T-cell (primary cell): ENCODE data around the gene EXOC6. TPM values are rescaled to one million over a fixed set of nuclear protein-coding genes. Genes with fewer than 3 reads are reported as not detected.

Source experiments
- ATAC-seq, 4 experiments: fragments of 200-7000 bp in 3 of 4; fragments of 150-1000 bp in 1 of 4; cut with Tn5 transposase; replicated peaks in 1 of 4; 1 replicate in 3 of 4; 2 replicates in 1 of 4; pipeline ENCODE4 v1.10.0; 2021; ENCODE audit warnings: moderate library complexity in 3 of 4, mild to moderate bottlenecking in 2 of 4, moderate number of reproducible peaks in 1 of 4
- CTCF ChIA-PET, 2 donors: fragments of 300-600 bp; sonication (Branson Sonifier 250); formaldehyde crosslinking; loops; one replicate each; lab custom pipeline; 2022; ENCODE audit warnings: antibody characterized with exemption in 2 of 2; lab: Charles Lee
- POLR2A ChIA-PET, 2 donors: fragments of 300-600 bp; sonication (Branson Sonifier 250); formaldehyde crosslinking; loops; one replicate each; lab custom pipeline; 2022; ENCODE audit warnings: antibody characterized with exemption in 2 of 2; lab: Charles Lee
- DNase-seq, 35 experiments: peaks; one replicate each; pipeline versions ENCODE4 v3.0.0 to v3.0.0-alpha.2; 2013 to 2023
- H3K27ac ChIP-seq: one replicate; pipeline ENCODE4 v1.5.1; 2013; ENCODE audit warnings: low read length
- H3K27me3 ChIP-seq, 2 experiments: replicated peaks in 1 of 2; 1 replicate in 1 of 2; 2 replicates in 1 of 2; pipeline versions ENCODE4 v1.6.1 to v1.7.0; 2013; ENCODE audit warnings: low read length in 1 of 2, mixed read lengths in 1 of 2; ENCODE audit not compliant: control insufficient read depth in 2 of 2, insufficient read depth in 2 of 2; ENCODE audit errors: extremely low read depth in 1 of 2
- H3K36me3 ChIP-seq, 2 donors: 1 replicate in 1 of 2; 2 replicates in 1 of 2; pipeline versions ENCODE4 v1.6.1 to v1.7.0; 2013; ENCODE audit warnings: low read length in 1 of 2; ENCODE audit not compliant: control insufficient read depth in 2 of 2, insufficient read depth in 1 of 2; ENCODE audit errors: extremely low read depth in 1 of 2
- H3K4me1 ChIP-seq, 2 experiments: 1 replicate in 1 of 2; 2 replicates in 1 of 2; pipeline versions ENCODE4 v1.6.1 to v1.7.0; 2013; ENCODE audit warnings: low read length in 2 of 2, mixed read lengths in 1 of 2; ENCODE audit not compliant: insufficient read depth in 2 of 2, control insufficient read depth in 1 of 2; ENCODE audit errors: extremely low read depth in 1 of 2
- H3K4me3 ChIP-seq, 2 donors: 1 replicate in 1 of 2; 2 replicates in 1 of 2; pipeline versions ENCODE4 v1.5.1 to v1.7.0; 2013; ENCODE audit warnings: mild to moderate bottlenecking in 2 of 2, low read length in 1 of 2, moderate library complexity in 1 of 2; ENCODE audit not compliant: control insufficient read depth in 1 of 2; ENCODE audit errors: extremely low read depth in 1 of 2
- H3K9me3 ChIP-seq: 2 replicates; pipeline ENCODE4 v1.7.0; 2013
- H3K27ac Mint-ChIP-seq, 2 donors: one replicate each; pipeline ENCODE4 v1.8.0; 2020 to 2021; ENCODE audit warnings: mild to moderate bottlenecking in 2 of 2, mixed read lengths in 2 of 2
- H3K27me3 Mint-ChIP-seq, 2 donors: one replicate each; pipeline ENCODE4 v1.8.0; 2021 to 2022; ENCODE audit warnings: mixed read lengths in 2 of 2
- H3K36me3 Mint-ChIP-seq: one replicate; pipeline ENCODE4 v1.8.0; 2021; ENCODE audit warnings: mixed read lengths
- H3K4me1 Mint-ChIP-seq, 3 donors: one replicate each; pipeline ENCODE4 v1.8.0; 2020 to 2022; ENCODE audit warnings: mixed read lengths in 3 of 3, mild to moderate bottlenecking in 1 of 3
- H3K4me3 Mint-ChIP-seq, 3 donors: one replicate each; pipeline ENCODE4 v1.8.0; 2020 to 2022; ENCODE audit warnings: mild to moderate bottlenecking in 3 of 3, mixed read lengths in 3 of 3, moderate library complexity in 3 of 3
- H3K9me3 Mint-ChIP-seq, 3 donors: one replicate each; pipeline ENCODE4 v1.8.0; 2020 to 2022; ENCODE audit warnings: mixed read lengths in 3 of 3
- WGBS: methylation state at CpG from one replicate; pipeline ENCODE4 v1.1.5; 2013; ENCODE audit warnings: missing lambda C conversion rate; ENCODE audit not compliant: insufficient coverage; 5-methylcytosine and 5-hydroxymethylcytosine counted together
- total RNA-seq, 35 experiments: library from RNA in 6 of 35; stranded (reverse) in 6 of 35; fragments of 120-200 nt in 1 of 35; gene quantifications; one replicate each; pipeline versions ENCODE4 v1.2.1 to v1.2.4 and lab custom pipeline; 2013 to 2026

Gene EXOC6
- total RNA-seq, 5 donors from 2014 or later (not counting 1 experiment from before 2014, with no cell fraction given) = 8.7 to 13.3 (median 9.7) TPM

GRCh38 chr10:93063977-93064660, 215.8 kb downstream of the EXOC6 start:
- Mint-ChIP-seq H3K27ac (no peak overlapping the region), H3K36me3 (peaks cover 10% of the 10 kb centered on the region), H3K4me3 (peak overlapping the region in 1 of 3 donors; percentile 70), H3K27me3 (peaks cover 42 to 69% of the 10 kb centered on the region in 2 donors), H3K4me1 (peaks cover 42 to 51% (median 46%) of the 10 kb centered on the region in 3 donors), H3K9me3 (no peaks in the 10 kb centered on the region)
- ATAC-seq = no peak
- ChIA-PET CTCF (no interaction called here), POLR2A (no interaction called here)
- 84% methylated on average over 8 of the region's 9 CpGs for WGBS
- peaks cover 0 to 24% of the 10 kb centered on the region in 2 experiments for H3K4me1 ChIP-seq
- H3K9me3 ChIP-seq = no peaks in the 10 kb centered on the region
- peaks cover 24 to 63% of the 10 kb centered on the region in 2 experiments for H3K27me3 ChIP-seq
- peaks cover 0 to under 1% of the 10 kb centered on the region in 2 donors for H3K36me3 ChIP-seq
- DNase-seq = no peak
- no peak overlapping the region for H3K27ac ChIP-seq
- no peak overlapping the region for H3K4me3 ChIP-seq

GRCh38 chr10:93064874-93065660, 216.7 kb downstream of the EXOC6 start:
- peak overlapping the region in 1 of 3 donors; percentile 70 for H3K4me3 Mint-ChIP-seq
- WGBS = 87% methylated on average over 7 of the region's 12 CpGs
- no peaks in the 10 kb centered on the region for H3K36me3 ChIP-seq
- peaks cover 25 to 68% of the 10 kb centered on the region in 2 experiments for H3K27me3 ChIP-seq
- no peak for ATAC-seq
- H3K36me3 Mint-ChIP-seq = peaks cover under 1% of the 10 kb centered on the region
- no peak overlapping the region for H3K27ac ChIP-seq
- CTCF ChIA-PET = interaction anchor here in 1 of 2 donors (0.6 kb wide), 1 partner anchor 180 kb away, joined by 3 read pairs; no protein-coding TSS in a partner anchor
- H3K4me1 ChIP-seq = peaks cover 0 to 24% of the 10 kb centered on the region in 2 experiments
- H3K9me3 Mint-ChIP-seq = no peaks in the 10 kb centered on the region
- POLR2A ChIA-PET = no interaction called here
- H3K27me3 Mint-ChIP-seq = peaks cover 44 to 68% of the 10 kb centered on the region in 2 donors
- DNase-seq = no peak
- peaks cover 38 to 44% (median 42%) of the 10 kb centered on the region in 3 donors for H3K4me1 Mint-ChIP-seq
- no peaks in the 10 kb centered on the region for H3K9me3 ChIP-seq
- H3K27ac Mint-ChIP-seq = no peak overlapping the region
- no peak overlapping the region for H3K4me3 ChIP-seq

- Mint-ChIP-seq H3K4me3 (no peak overlapping the region), H3K9me3 (no peaks in the 10 kb centered on the region), H3K36me3 (no peaks in the 10 kb centered on the region), H3K4me1 (peaks cover 38 to 42% (median 40%) of the 10 kb centered on the region in 3 donors), H3K27ac (no peak overlapping the region), H3K27me3 (peaks cover 52 to 75% of the 10 kb centered on the region in 2 donors)
- no peaks in the 10 kb centered on the region for H3K36me3 ChIP-seq
- no peak for ATAC-seq
- POLR2A ChIA-PET = no interaction called here
- 12% methylated on average over 76 of the region's 81 CpGs for WGBS
- no peak for DNase-seq
- peaks cover 0 to 20% of the 10 kb centered on the region in 2 experiments for H3K4me1 ChIP-seq
- no peak overlapping the region for H3K27ac ChIP-seq
- CTCF ChIA-PET = interaction anchor here (0.6 to 0.8 kb wide), 2 partner anchors 27 to 181 kb away, joined by 3 read pairs; no protein-coding TSS in a partner anchor
- H3K9me3 ChIP-seq = no peaks in the 10 kb centered on the region
- H3K4me3 ChIP-seq = no peak overlapping the region
- H3K27me3 ChIP-seq = peaks cover 31 to 72% of the 10 kb centered on the region in 2 experiments
Observed at GRCh38 chr10:93065675-93066543, 217.6 kb downstream of the EXOC6 start.

- no peak overlapping the region for H3K27ac ChIP-seq
- no peak for ATAC-seq
- H3K9me3 Mint-ChIP-seq = no peaks in the 10 kb centered on the region
- no peaks in the 10 kb centered on the region for H3K36me3 Mint-ChIP-seq
- POLR2A ChIA-PET = no interaction called here
- H3K27ac Mint-ChIP-seq = no peak overlapping the region
- no peak for DNase-seq
- H3K4me3 ChIP-seq = no peak overlapping the region
- 14% methylated on average over 4 of the region's 11 CpGs for WGBS
- H3K36me3 ChIP-seq = no peaks in the 10 kb centered on the region
- H3K9me3 ChIP-seq = no peaks in the 10 kb centered on the region
- CTCF ChIA-PET = interaction anchor here in 1 of 2 donors (0.8 kb wide), 1 partner anchor 28 kb away, joined by 3 read pairs; no protein-coding TSS in a partner anchor
- peaks cover 0 to 14% of the 10 kb centered on the region in 2 experiments for H3K4me1 ChIP-seq
- H3K27me3 Mint-ChIP-seq = peaks cover 55 to 76% of the 10 kb centered on the region in 2 donors
- H3K4me1 Mint-ChIP-seq = peaks cover 38 to 41% (median 38%) of the 10 kb centered on the region in 3 donors
- peaks cover 32 to 70% of the 10 kb centered on the region in 2 experiments for H3K27me3 ChIP-seq
- no peak overlapping the region for H3K4me3 Mint-ChIP-seq
Observed at GRCh38 chr10:93066544-93066913, 218.2 kb downstream of the EXOC6 start.

GRCh38 chr10:93067443-93068365, 219.4 kb downstream of the EXOC6 start:
- peaks cover 0 to 16% of the 10 kb centered on the region in 2 experiments for H3K4me1 ChIP-seq
- CTCF ChIA-PET = interaction anchor here in 1 of 2 donors (0.6 kb wide), 1 partner anchor 181 kb away, joined by 6 read pairs; no protein-coding TSS in a partner anchor
- peaks cover 32 to 72% of the 10 kb centered on the region in 2 experiments for H3K27me3 ChIP-seq
- no peak overlapping the region for H3K4me3 ChIP-seq
- Mint-ChIP-seq H3K4me3 (no peak overlapping the region), H3K27ac (no peak overlapping the region), H3K4me1 (peaks cover 34 to 41% (median 39%) of the 10 kb centered on the region in 3 donors), H3K27me3 (peaks cover 59 to 81% of the 10 kb centered on the region in 2 donors), H3K9me3 (no peaks in the 10 kb centered on the region), H3K36me3 (no peaks in the 10 kb centered on the region)
- H3K9me3 ChIP-seq = no peaks in the 10 kb centered on the region
- H3K36me3 ChIP-seq = no peaks in the 10 kb centered on the region
- no peak overlapping the region for H3K27ac ChIP-seq
- 16% methylated on average over 13 of the region's 17 CpGs for WGBS
- DNase-seq (no peak), ATAC-seq (no peak)
- POLR2A ChIA-PET = interaction anchor here in 1 of 2 donors (0.6 kb wide), 1 partner anchor 276 kb away, joined by 3 read pairs; no protein-coding TSS in a partner anchor
